Measurements from ENCODE around the gene CPNE4. TPM values are rescaled to one million over a fixed set of nuclear protein-coding genes. Genes with fewer than 3 reads are reported as not detected.

The CPNE4 gene
- total RNA-seq, 2 donors from 2014 or later, result 0.31 to 28.0 TPM

- H3K4me3 ChIP-seq, result no peak overlapping the region
- TF ChIP-seq CTCF (IDR thresholded peaks at IDR 0.05), result no peak
- peaks cover 0 to 5% of the 10 kb centered on the region in 2 donors for H3K4me1 ChIP-seq
- no peaks in the 10 kb centered on the region for H3K36me3 ChIP-seq
- no peaks in the 10 kb centered on the region for H3K27me3 ChIP-seq
- H3K9me3 ChIP-seq, result no peaks in the 10 kb centered on the region
- no peak for DNase-seq (ENCODE audit: low spot score)
- H3K27ac ChIP-seq, result no peak overlapping the region
These were observed 305.2 kb downstream of the CPNE4 start for GRCh38 chr3:131729643-131730017.

- DNase-seq (ENCODE audit: low spot score), result no peak
- TF ChIP-seq CTCF (IDR thresholded peaks at IDR 0.05), result no peak
These were observed 305.7 kb downstream of the CPNE4 start for GRCh38 chr3:131728898-131729642.

GRCh38 chr3:131725414-131725813 lies 309.4 kb downstream of the CPNE4 start:
- DNase-seq (ENCODE audit: low spot score), result no peak
- Histone ChIP-seq H3K36me3 (no peaks in the 10 kb centered on the region), H3K4me3 (no peak overlapping the region), H3K27ac (no peak overlapping the region), H3K27me3 (no peaks in the 10 kb centered on the region), H3K4me1 (no peaks in the 10 kb centered on the region), H3K9me3 (no peaks in the 10 kb centered on the region)
- no peak for TF ChIP-seq CTCF (IDR thresholded peaks at IDR 0.05)

More at GRCh38 chr3:131728898-131729642, 305.7 kb downstream of the CPNE4 start:
- H3K4me1 ChIP-seq, result peaks cover 0 to 5% of the 10 kb centered on the region in 2 donors
- no peaks in the 10 kb centered on the region for H3K27me3 ChIP-seq
- H3K9me3 ChIP-seq, result no peaks in the 10 kb centered on the region
- no peaks in the 10 kb centered on the region for H3K36me3 ChIP-seq
- H3K4me3 ChIP-seq, result no peak overlapping the region
- no peak overlapping the region for H3K27ac ChIP-seq

- Histone ChIP-seq H3K36me3 (no peaks in the 10 kb centered on the region), H3K4me3 (no peak overlapping the region), H3K27me3 (no peaks in the 10 kb centered on the region), H3K4me1 (no peaks in the 10 kb centered on the region), H3K27ac (no peak overlapping the region), H3K9me3 (no peaks in the 10 kb centered on the region)
- TF ChIP-seq CTCF (IDR thresholded peaks at IDR 0.05), result no peak
- DNase-seq (ENCODE audit: low spot score), result no peak
These were observed 311.5 kb downstream of the CPNE4 start for GRCh38 chr3:131723343-131723742.

- DNase-seq (ENCODE audit: low spot score), result no peak
- Histone ChIP-seq H3K9me3 (no peaks in the 10 kb centered on the region), H3K36me3 (no peaks in the 10 kb centered on the region), H3K4me1 (no peaks in the 10 kb centered on the region), H3K27ac (no peak overlapping the region), H3K4me3 (no peak overlapping the region), H3K27me3 (no peaks in the 10 kb centered on the region)
- TF ChIP-seq CTCF (IDR thresholded peaks at IDR 0.05), result no peak
These were observed 317.3 kb downstream of the CPNE4 start for GRCh38 chr3:131717493-131717892.

- no peak for TF ChIP-seq CTCF (IDR thresholded peaks at IDR 0.05)
- no peaks in the 10 kb centered on the region for H3K36me3 ChIP-seq
- no peak overlapping the region for H3K4me3 ChIP-seq
- no peaks in the 10 kb centered on the region for H3K27me3 ChIP-seq
- no peaks in the 10 kb centered on the region for H3K9me3 ChIP-seq
- H3K4me1 ChIP-seq, result no peaks in the 10 kb centered on the region
- DNase-seq (ENCODE audit: low spot score), result no peak
- no peak overlapping the region for H3K27ac ChIP-seq
These were observed 317.9 kb downstream of the CPNE4 start for GRCh38 chr3:131716943-131717342.
